GM19468 (cell line): ENCODE measurements around the gene CTSW.

Source experiments
- ATAC-seq: cut with Tn5 transposase; IDR thresholded peaks from one replicate; pipeline ENCODE4 v1.9.1; 2021; ENCODE audit warnings: mild to moderate bottlenecking, moderate library complexity, moderate number of reproducible peaks; ENCODE audit not compliant: unreplicated experiment; ENCODE audit errors: extremely low read depth

Gene CTSW

GRCh38 chr11:65898656-65899355, 19.2 kb downstream of the CTSW start:
- ATAC-seq = no peak

- no peak for ATAC-seq
Observed at GRCh38 chr11:65899356-65900124, 19.9 kb downstream of the CTSW start.

DNA sequence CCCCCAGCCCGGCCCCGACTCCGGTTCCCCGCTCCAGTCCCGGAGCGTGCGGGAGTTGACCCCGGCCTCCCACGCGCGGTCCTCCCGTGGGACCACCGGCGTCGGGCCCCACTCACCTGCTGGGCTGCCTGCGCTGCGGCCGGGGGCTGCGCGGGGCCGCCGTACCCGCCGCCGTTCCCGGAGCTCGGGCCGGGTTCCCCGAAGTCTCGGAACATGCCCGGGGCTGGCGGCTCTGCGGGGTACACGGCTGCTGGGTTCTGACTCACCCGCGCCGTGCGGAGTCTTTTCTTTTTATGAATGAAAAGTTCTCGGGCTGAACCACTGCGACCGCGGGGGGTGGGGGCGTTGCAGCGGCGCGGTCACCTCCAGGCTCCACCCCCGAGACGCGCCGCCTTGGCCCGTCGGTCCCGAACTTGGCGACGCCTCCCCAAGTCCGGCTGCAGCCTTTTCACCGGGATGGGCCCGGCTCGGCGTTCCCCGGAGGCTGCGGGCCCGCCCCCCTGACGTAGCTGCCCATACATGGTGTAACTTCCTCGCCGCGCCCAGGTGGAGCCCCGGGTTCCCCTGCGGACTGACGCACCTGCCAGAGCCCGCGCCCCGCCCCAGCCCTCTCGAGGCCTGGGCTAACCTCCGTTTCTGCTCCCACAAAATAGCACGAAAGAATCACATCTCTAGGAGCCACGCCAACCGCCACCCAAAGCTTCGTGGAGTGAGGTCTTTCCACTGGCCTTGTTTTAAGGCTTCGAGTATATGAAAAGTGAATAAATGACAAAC, 20.7 kb downstream of the CTSW start, which contains the start of gene FOSL1:
Gene FOSL1, minus strand, starts transcription at position 264 of the 774 bp plus-strand sequence. Its CDS starts 49 bp downstream, at position 215.
- peak; percentile 23 for ATAC-seq

DNA sequence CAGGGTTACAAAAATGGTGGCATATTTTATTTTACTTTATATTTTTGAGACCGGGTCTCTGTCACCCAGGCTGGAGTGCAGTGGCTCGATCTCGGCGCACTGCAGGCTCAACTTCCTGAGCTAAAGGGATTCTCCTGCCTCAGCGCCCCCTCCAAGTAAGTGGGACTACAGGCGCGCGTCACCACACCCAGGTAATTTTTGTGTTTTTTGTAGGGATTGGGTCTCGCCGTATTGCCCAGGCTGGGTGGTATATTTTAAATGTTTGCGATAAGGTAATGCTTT, 21.2 kb downstream of the CTSW start:
- ATAC-seq = no peak

- no peak for ATAC-seq
Observed at GRCh38 chr11:65903068-65903481, 23.4 kb downstream of the CTSW start.

DNA sequence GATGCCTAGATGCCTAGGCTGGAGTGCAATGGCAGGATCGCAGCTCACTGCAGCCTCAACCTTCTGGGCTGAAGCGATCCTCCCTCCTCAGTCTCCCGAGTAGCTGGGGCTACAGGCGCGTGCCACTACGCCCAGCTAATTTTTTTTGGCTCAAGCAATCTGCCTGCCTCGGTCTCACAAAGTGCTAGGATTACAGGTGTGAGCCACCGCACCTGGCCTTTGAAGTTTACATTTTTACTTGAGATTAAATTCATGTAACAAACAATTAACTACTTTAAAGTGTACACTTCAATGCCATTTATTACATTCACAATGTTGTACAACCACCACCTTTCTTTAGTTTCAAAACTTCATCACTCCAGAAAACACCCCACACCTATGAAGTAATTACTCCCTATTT, 24.1 kb downstream of the CTSW start:
- ATAC-seq = no peak

GRCh38 chr11:65906602-65907001, 27.0 kb downstream of the CTSW start:
- ATAC-seq = no peak

- ATAC-seq = no peak
Observed at GRCh38 chr11:65907878-65908277, 28.2 kb downstream of the CTSW start.

GRCh38 chr11:65911682-65912568, 32.3 kb downstream of the CTSW start:
- no peak for ATAC-seq

- ATAC-seq = no peak
Observed at GRCh38 chr11:65912845-65913244, 33.2 kb downstream of the CTSW start.

GRCh38 chr11:65915101-65915820, 35.6 kb downstream of the CTSW start:
- ATAC-seq = no peak

- no peak for ATAC-seq
Observed at GRCh38 chr11:65915821-65916251, 36.2 kb downstream of the CTSW start.

- no peak for ATAC-seq
Observed at GRCh38 chr11:65916391-65916790, 36.8 kb downstream of the CTSW start.

DNA sequence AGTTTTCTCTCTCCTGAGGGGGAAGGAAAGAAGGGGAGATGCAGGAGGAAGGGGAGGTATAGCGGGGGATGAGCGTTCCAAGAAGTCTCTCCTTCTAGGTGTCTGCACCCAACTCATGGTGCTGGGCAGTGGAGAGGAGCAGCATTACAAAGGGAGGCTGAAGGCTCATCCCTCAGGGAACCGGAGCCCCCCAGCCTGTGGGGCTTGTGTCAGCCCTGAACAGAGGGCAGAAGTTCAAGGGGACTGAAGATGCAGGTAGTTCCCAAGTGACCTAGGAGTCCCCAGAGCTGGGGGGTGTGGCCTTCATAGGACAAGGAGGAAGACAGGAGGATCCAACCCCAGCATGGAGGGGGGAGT, 37.4 kb downstream of the CTSW start:
- ATAC-seq = no peak

GRCh38 chr11:65917434-65918210, 38.0 kb downstream of the CTSW start:
- no peak for ATAC-seq

- ATAC-seq = peak; percentile 13
Observed at GRCh38 chr11:65918211-65919140, 38.8 kb downstream of the CTSW start, which contains the start of gene C11orf68. Gene C11orf68, minus strand, starts transcription at chr11:65919062. Its CDS starts 31 bp downstream, at chr11:65919031.

DNA sequence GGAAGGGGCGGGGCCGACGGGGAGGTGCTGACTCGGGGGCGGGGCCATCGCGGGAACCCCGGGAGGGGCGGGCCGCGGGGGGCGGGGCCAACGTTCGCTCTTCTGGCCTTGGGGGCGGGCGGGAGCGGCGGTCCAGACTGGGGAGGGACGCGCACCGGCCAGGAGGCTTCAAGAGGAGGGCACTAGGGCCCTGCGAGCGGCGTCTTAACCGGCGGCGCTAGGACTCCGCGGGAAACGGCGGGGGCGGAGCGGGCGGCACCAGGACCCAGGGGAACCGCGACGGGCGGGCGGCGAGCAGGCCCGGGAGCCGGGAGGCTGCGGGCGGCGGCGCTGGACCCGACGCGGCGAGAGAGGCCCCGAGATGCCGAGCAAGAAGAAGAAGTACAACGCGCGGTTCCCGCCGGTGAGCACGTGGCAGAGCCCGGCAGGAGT, 39.5 kb downstream of the CTSW start, which contains the start of gene DRAP1:
Gene DRAP1, plus strand, starts transcription at position 286 of the 432 bp plus-strand sequence. Its CDS starts 76 bp downstream, at position 362.
- ATAC-seq = peak; percentile 82
